GM21526 (cell line): Measurements from ENCODE around the gene PDCD6IP.
"Not testable (repeated sequence)": the region's sequence is repeated elsewhere in the genome, so short reads cannot be mapped to it uniquely, and the experiment has no call there.

ENCODE experiments used
- ATAC-seq: cut with Tn5 transposase; IDR thresholded peaks from one replicate; pipeline ENCODE4 v1.9.1; 2021; ENCODE audit warnings: moderate library complexity; ENCODE audit not compliant: unreplicated experiment, low FRiP score

Gene PDCD6IP

GRCh38 chr3:33791477-33792166 lies 6.8 kb upstream of the PDCD6IP start:
- ATAC-seq: no peak

GRCh38 chr3:33792167-33792892 lies 6.1 kb upstream of the PDCD6IP start:
- no peak for ATAC-seq

- no peak for ATAC-seq
Observed at GRCh38 chr3:33795131-33795530, 3.3 kb upstream of the PDCD6IP start.

- ATAC-seq: no peak
Observed at GRCh38 chr3:33795856-33796536, 2.4 kb upstream of the PDCD6IP start.

- peak; percentile 57 for ATAC-seq
Observed at GRCh38 chr3:33798113-33798417, 365 bp upstream of the PDCD6IP start.

- no peak for ATAC-seq
Observed at GRCh38 chr3:33799202-33799551, 747 bp downstream of the PDCD6IP start.

- ATAC-seq: no peak
Observed at GRCh38 chr3:33803252-33803651, 4.8 kb downstream of the PDCD6IP start.

GRCh38 chr3:33803894-33804526 lies 5.6 kb downstream of the PDCD6IP start:
- ATAC-seq: no peak

GRCh38 chr3:33807191-33807590 lies 8.8 kb downstream of the PDCD6IP start:
- no peak for ATAC-seq

GRCh38 chr3:33808559-33808958 lies 10.1 kb downstream of the PDCD6IP start:
- no peak for ATAC-seq

GRCh38 chr3:33810545-33810944 lies 12.1 kb downstream of the PDCD6IP start:
- no peak for ATAC-seq

- ATAC-seq: no peak
Observed at GRCh38 chr3:33821989-33822388, 23.6 kb downstream of the PDCD6IP start.

- ATAC-seq: no peak
Observed at GRCh38 chr3:33823821-33824220, 25.4 kb downstream of the PDCD6IP start.

- no peak for ATAC-seq
Observed at GRCh38 chr3:33825111-33825510, 26.7 kb downstream of the PDCD6IP start.

- ATAC-seq: no peak
Observed at GRCh38 chr3:33826206-33826605, 27.8 kb downstream of the PDCD6IP start.

- no peak for ATAC-seq
Observed at GRCh38 chr3:33826688-33827087, 28.3 kb downstream of the PDCD6IP start.

- no peak for ATAC-seq
Observed at GRCh38 chr3:33829720-33830119, 31.3 kb downstream of the PDCD6IP start.

GRCh38 chr3:33831053-33831452 lies 32.6 kb downstream of the PDCD6IP start:
- ATAC-seq: no peak

- no peak for ATAC-seq
Observed at GRCh38 chr3:33833408-33834095, 35.1 kb downstream of the PDCD6IP start.

- ATAC-seq: no peak
Observed at GRCh38 chr3:33834096-33834453, 35.6 kb downstream of the PDCD6IP start.

GRCh38 chr3:33837182-33837581 lies 38.8 kb downstream of the PDCD6IP start:
- not testable (repeated sequence) for ATAC-seq
